SK-N-SH (cell line): ENCODE results near the gene SYT17. TPM values are rescaled to one million over a fixed set of nuclear protein-coding genes. Genes with fewer than 3 reads are reported as not detected.

Source experiments
- CTCF ChIA-PET: fragments of 300-600, 350-600 bp; formaldehyde crosslinking; extraction: SDS; loops from one replicate; lab custom pipeline; 2021; lab: Yijun Ruan, JAX
- POLR2A ChIA-PET: fragments of 350-600 bp; sonication (Branson Sonifier 250); formaldehyde crosslinking; extraction: SDS; loops from one replicate; lab custom pipeline; 2020; ENCODE audit warnings: antibody characterized with exemption, inconsistent platforms; lab: Yijun Ruan, JAX
- DNase-seq: peaks from one replicate; pipeline ENCODE4 v3.0.0; 2012
- H2AFZ ChIP-seq: fragments of 200-600 bp; sonication (generic); 2 replicates; pipeline ENCODE4 v1.8.1; 2016; ENCODE audit warnings: antibody characterized with exemption, mild to moderate bottlenecking, low read depth
- H3F3A ChIP-seq: fragments of 200-600 bp; sonication (generic); replicated peaks from 2 replicates; pipeline ENCODE3; 2016; ENCODE audit warnings: antibody characterized with exemption, mild to moderate bottlenecking; ENCODE audit not compliant: insufficient read depth
- H3K27ac ChIP-seq, 2 experiments: fragments of 200-500 bp in 1 of 2; fragments of 200-600 bp in 1 of 2; sonication (Bioruptor generic) in 1 of 2; sonication (generic), shearing (Covaris generic) in 1 of 2; 2 replicates each; pipeline versions ENCODE4 v1.5.1 to v1.6.1; 2014 to 2016; ENCODE audit warnings: low read depth in 2 of 2, inconsistent platforms in 1 of 2, low read length in 1 of 2, mild to moderate bottlenecking in 1 of 2, mixed read lengths in 1 of 2
- H3K27me3 ChIP-seq: fragments of 200-600 bp; sonication (generic), shearing (Covaris generic); 2 replicates; pipeline ENCODE4 v1.6.1; 2016; ENCODE audit warnings: mixed run types; ENCODE audit not compliant: insufficient read depth
- H3K36me3 ChIP-seq, 2 experiments: fragments of 200-500 bp in 1 of 2; fragments of 200-600 bp in 1 of 2; sonication (Bioruptor generic) in 1 of 2; sonication (generic) in 1 of 2; replicated peaks in 1 of 2; 2 replicates each; pipeline versions ENCODE3 to v1.5.1; 2014 to 2016; ENCODE audit warnings: low read length in 1 of 2, mild to moderate bottlenecking in 1 of 2; ENCODE audit not compliant: insufficient read depth in 2 of 2, control insufficient read depth in 1 of 2
- H3K4me1 ChIP-seq, 2 experiments: fragments of 200-500 bp in 1 of 2; fragments of 200-600 bp in 1 of 2; sonication (Bioruptor generic) in 1 of 2; sonication (generic), shearing (Covaris generic) in 1 of 2; 2 replicates each; pipeline versions ENCODE4 v1.5.1 to v1.6.1; 2014 to 2016; ENCODE audit warnings: low read depth in 1 of 2, low read length in 1 of 2, mixed run types in 1 of 2; ENCODE audit not compliant: insufficient read depth in 2 of 2, control insufficient read depth in 1 of 2
- H3K4me2 ChIP-seq: fragments of 200-600 bp; sonication (generic), shearing (Covaris generic); 2 replicates; pipeline ENCODE4 v1.6.1; 2017; ENCODE audit warnings: mixed run types
- H3K4me3 ChIP-seq, 2 experiments: fragments of 200-500 bp in 1 of 2; fragments of 200-600 bp in 1 of 2; sonication (Bioruptor generic) in 1 of 2; sonication (generic), shearing (Covaris generic) in 1 of 2; 2 replicates each; pipeline versions ENCODE4 v1.5.1 to v1.8.1; 2014 to 2016; ENCODE audit warnings: low read depth in 2 of 2, inconsistent platforms in 1 of 2, low read length in 1 of 2, mild to moderate bottlenecking in 1 of 2, mixed read lengths in 1 of 2, moderate library complexity in 1 of 2
- H3K79me2 ChIP-seq: fragments of 200-600 bp; sonication (generic); 2 replicates; pipeline ENCODE4 v1.8.1; 2017; ENCODE audit warnings: mild to moderate bottlenecking; ENCODE audit not compliant: insufficient read depth
- H3K9ac ChIP-seq: fragments of 200-600 bp; sonication (generic); 2 replicates; pipeline ENCODE4 v1.6.1; 2017; ENCODE audit warnings: mixed run types
- H3K9me2 ChIP-seq: fragments of 200-600 bp; sonication (generic); 2 replicates; pipeline ENCODE4 v1.6.1; 2017; ENCODE audit warnings: mixed run types
- H3K9me3 ChIP-seq: fragments of 200-600 bp; sonication (generic); 2 replicates; pipeline ENCODE4 v1.6.1; 2017; ENCODE audit warnings: mixed run types, mild to moderate bottlenecking, moderate library complexity
- H4K20me1 ChIP-seq: fragments of 200-600 bp; sonication (generic); 2 replicates; pipeline ENCODE4 v1.6.1; 2017; ENCODE audit warnings: mild to moderate bottlenecking, mixed run types; ENCODE audit not compliant: insufficient read depth
- CHD2 ChIP-seq: fragments of 150-350 bp; IDR thresholded peaks from 2 replicates; pipeline ENCODE4 v1.6.1; 2018; ENCODE audit warnings: low read length; ENCODE audit not compliant: partially characterized antibody
- FOSL2 ChIP-seq: IDR thresholded peaks from 2 replicates; pipeline ENCODE4 v1.4.0; 2012; ENCODE audit warnings: low read depth, mild to moderate bottlenecking, moderate library complexity, borderline replicate concordance
- FOXJ3 ChIP-seq: sonication (generic); formaldehyde crosslinking; IDR thresholded peaks from 2 replicates; pipeline ENCODE4 v1.5.1; 2020; ENCODE audit warnings: mild to moderate bottlenecking, missing genetic modification reagents
- GABPA ChIP-seq: IDR thresholded peaks from 2 replicates; pipeline ENCODE4 v1.4.0; 2012; ENCODE audit warnings: low read depth, mild to moderate bottlenecking
- NRF1 ChIP-seq: IDR thresholded peaks from 2 replicates; pipeline ENCODE4 v1.6.1; 2012; ENCODE audit warnings: low read depth, mild to moderate bottlenecking, low read length
- POLR2AphosphoS5 ChIP-seq: IDR thresholded peaks from 2 replicates; pipeline ENCODE4 v1.6.1; 2012; ENCODE audit warnings: low read depth, low read length
- RCOR1 ChIP-seq: fragments of 150-350 bp; IDR thresholded peaks from 2 replicates; pipeline ENCODE4 v1.6.1; 2017; ENCODE audit warnings: antibody characterized with exemption, low read length
- RFX5 ChIP-seq: IDR thresholded peaks from 2 replicates; pipeline ENCODE4 v1.6.1; 2012; ENCODE audit warnings: mild to moderate bottlenecking, improper control_type of control experiment, low read length
- SMC3 ChIP-seq: IDR thresholded peaks from 2 replicates; pipeline ENCODE4 v1.6.1; 2012; ENCODE audit warnings: low read depth, low read length, improper control_type of control experiment
- YY1 ChIP-seq: IDR thresholded peaks from 2 replicates; pipeline ENCODE4 v1.4.0; 2012; ENCODE audit warnings: low read depth, mild to moderate bottlenecking
- WGBS: methylation state at CpG from one replicate; pipeline ENCODE4 v1.1.6; 2017; ENCODE audit warnings: low lambda C conversion rate; 5-methylcytosine and 5-hydroxymethylcytosine counted together
- polyA plus RNA-seq, 3 experiments: library from polyadenylated mRNA; depleted of rRNA; stranded (reverse); fragments of >200 nt; gene quantifications; 2 replicates each; pipeline ENCODE4 v1.2.3, GENCODE V29; 2012
- TF ChIP-seq, protein P1 (sequence below): IDR thresholded peaks from 2 replicates; pipeline ENCODE4 v1.4.0; 2012; ENCODE audit warnings: low read depth, borderline replicate concordance
- TF ChIP-seq, protein P2 (sequence below): fragments of 200-600 bp; sonication (generic); IDR thresholded peaks from 2 replicates; pipeline ENCODE4 v1.6.1; 2017; ENCODE audit warnings: antibody characterized with exemption, mild to moderate bottlenecking, moderate library complexity
- TF ChIP-seq, protein P3 (sequence below): fragments of 150-350 bp; IDR thresholded peaks from 2 replicates; pipeline ENCODE4 v1.6.1; 2016; ENCODE audit warnings: mild to moderate bottlenecking, low read depth, low read length
- TF ChIP-seq, protein P4 (sequence below): IDR thresholded peaks from 2 replicates; pipeline ENCODE4 v1.4.0; 2012; ENCODE audit warnings: low read depth, borderline replicate concordance

Gene SYT17
- polyA plus RNA-seq, 1 of the 3 experiments (the other 2 are of a cell fraction) = 0.21 TPM

DNA sequence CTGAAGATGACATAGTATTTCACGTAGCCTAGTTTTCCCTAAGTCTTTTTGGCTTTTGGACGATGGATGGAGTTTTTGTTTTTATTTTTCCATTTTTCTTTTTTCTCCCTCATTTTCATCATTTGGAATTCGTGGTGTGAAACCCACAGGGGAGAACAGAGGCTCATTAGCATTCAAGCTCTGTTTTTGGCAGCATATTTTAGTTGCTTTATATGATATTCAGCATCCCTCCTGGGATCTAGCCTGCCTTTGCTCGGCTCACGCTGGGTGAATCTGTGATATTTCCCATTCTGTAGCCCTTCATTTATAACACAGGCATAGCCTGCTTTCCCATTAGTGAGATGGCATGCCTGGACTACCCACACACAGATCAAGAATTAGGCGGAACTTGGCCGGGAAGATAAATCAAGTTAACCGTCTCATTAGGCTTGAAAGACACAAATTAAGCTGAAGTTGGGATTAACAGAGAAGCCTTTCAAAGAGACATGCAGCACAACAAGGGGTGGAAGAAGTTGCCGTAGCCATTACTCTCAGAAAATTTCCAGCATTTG, 97.4 kb downstream of the SYT17 start:
- TF ChIP-seq YY1 = no peak
- no peak for TF ChIP-seq SMC3
- TF ChIP-seq FOXJ3 (CRISPR knock-in tag) = no peak
- no peak for TF ChIP-seq POLR2AphosphoS5
- TF ChIP-seq, protein P1, sequence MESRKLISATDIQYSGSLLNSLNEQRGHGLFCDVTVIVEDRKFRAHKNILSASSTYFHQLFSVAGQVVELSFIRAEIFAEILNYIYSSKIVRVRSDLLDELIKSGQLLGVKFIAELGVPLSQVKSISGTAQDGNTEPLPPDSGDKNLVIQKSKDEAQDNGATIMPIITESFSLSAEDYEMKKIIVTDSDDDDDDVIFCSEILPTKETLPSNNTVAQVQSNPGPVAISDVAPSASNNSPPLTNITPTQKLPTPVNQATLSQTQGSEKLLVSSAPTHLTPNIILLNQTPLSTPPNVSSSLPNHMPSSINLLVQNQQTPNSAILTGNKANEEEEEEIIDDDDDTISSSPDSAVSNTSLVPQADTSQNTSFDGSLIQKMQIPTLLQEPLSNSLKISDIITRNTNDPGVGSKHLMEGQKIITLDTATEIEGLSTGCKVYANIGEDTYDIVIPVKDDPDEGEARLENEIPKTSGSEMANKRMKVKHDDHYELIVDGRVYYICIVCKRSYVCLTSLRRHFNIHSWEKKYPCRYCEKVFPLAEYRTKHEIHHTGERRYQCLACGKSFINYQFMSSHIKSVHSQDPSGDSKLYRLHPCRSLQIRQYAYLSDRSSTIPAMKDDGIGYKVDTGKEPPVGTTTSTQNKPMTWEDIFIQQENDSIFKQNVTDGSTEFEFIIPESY = no peak
- no peak for TF ChIP-seq RFX5
- TF ChIP-seq, protein P2, sequence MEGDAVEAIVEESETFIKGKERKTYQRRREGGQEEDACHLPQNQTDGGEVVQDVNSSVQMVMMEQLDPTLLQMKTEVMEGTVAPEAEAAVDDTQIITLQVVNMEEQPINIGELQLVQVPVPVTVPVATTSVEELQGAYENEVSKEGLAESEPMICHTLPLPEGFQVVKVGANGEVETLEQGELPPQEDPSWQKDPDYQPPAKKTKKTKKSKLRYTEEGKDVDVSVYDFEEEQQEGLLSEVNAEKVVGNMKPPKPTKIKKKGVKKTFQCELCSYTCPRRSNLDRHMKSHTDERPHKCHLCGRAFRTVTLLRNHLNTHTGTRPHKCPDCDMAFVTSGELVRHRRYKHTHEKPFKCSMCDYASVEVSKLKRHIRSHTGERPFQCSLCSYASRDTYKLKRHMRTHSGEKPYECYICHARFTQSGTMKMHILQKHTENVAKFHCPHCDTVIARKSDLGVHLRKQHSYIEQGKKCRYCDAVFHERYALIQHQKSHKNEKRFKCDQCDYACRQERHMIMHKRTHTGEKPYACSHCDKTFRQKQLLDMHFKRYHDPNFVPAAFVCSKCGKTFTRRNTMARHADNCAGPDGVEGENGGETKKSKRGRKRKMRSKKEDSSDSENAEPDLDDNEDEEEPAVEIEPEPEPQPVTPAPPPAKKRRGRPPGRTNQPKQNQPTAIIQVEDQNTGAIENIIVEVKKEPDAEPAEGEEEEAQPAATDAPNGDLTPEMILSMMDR = no peak
- TF ChIP-seq, protein P3, sequence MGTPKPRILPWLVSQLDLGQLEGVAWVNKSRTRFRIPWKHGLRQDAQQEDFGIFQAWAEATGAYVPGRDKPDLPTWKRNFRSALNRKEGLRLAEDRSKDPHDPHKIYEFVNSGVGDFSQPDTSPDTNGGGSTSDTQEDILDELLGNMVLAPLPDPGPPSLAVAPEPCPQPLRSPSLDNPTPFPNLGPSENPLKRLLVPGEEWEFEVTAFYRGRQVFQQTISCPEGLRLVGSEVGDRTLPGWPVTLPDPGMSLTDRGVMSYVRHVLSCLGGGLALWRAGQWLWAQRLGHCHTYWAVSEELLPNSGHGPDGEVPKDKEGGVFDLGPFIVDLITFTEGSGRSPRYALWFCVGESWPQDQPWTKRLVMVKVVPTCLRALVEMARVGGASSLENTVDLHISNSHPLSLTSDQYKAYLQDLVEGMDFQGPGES = no peak
- no peak for TF ChIP-seq FOSL2
- no peak for TF ChIP-seq RCOR1
- TF ChIP-seq CHD2 = no peak
- TF ChIP-seq GABPA = no peak
- TF ChIP-seq NRF1 = no peak
- TF ChIP-seq, protein P4, sequence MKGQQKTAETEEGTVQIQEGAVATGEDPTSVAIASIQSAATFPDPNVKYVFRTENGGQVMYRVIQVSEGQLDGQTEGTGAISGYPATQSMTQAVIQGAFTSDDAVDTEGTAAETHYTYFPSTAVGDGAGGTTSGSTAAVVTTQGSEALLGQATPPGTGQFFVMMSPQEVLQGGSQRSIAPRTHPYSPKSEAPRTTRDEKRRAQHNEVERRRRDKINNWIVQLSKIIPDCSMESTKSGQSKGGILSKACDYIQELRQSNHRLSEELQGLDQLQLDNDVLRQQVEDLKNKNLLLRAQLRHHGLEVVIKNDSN = no peak
- TF ChIP-seq, all 33 proteins: peak for 0
- H2AFZ ChIP-seq = no peak overlapping the region
- DNase-seq = no peak
- no peaks in the 10 kb centered on the region for H3K4me1 ChIP-seq
- H3K36me3 ChIP-seq = no peaks in the 10 kb centered on the region
- no peak overlapping the region for H3K9ac ChIP-seq
- H3K4me2 ChIP-seq = no peak overlapping the region
- no peaks in the 10 kb centered on the region for H3K79me2 ChIP-seq
- H3K9me2 ChIP-seq = no peaks in the 10 kb centered on the region
- no peaks in the 10 kb centered on the region for H3K9me3 ChIP-seq
- H3F3A ChIP-seq = no peaks in the 10 kb centered on the region
- H3K27ac ChIP-seq = no peak overlapping the region
- WGBS = 50% methylated on average over 9 of the region's 9 CpGs
- ChIA-PET POLR2A (no interaction called here), CTCF (no interaction called here)
- no peaks in the 10 kb centered on the region for H4K20me1 ChIP-seq
- no peak overlapping the region for H3K4me3 ChIP-seq
- no peaks in the 10 kb centered on the region for H3K27me3 ChIP-seq
